GM18519 (cell line): ENCODE results near the gene SQOR.

Experiments
- ATAC-seq: cut with Tn5 transposase; IDR thresholded peaks from one replicate; pipeline ENCODE4 v1.9.1; 2021; ENCODE audit warnings: mild to moderate bottlenecking, moderate library complexity; ENCODE audit not compliant: unreplicated experiment, low FRiP score

The SQOR gene

GRCh38 chr15:45657764-45658545, 23.1 kb downstream of the SQOR start:
- ATAC-seq, result no peak

- no peak for ATAC-seq
These were observed 25.6 kb downstream of the SQOR start for GRCh38 chr15:45660231-45660979.

- no peak for ATAC-seq
These were observed 27.5 kb downstream of the SQOR start for GRCh38 chr15:45662375-45662774.

- ATAC-seq, result no peak
These were observed 29.6 kb downstream of the SQOR start for GRCh38 chr15:45664451-45664850.

GRCh38 chr15:45665261-45665660, 30.4 kb downstream of the SQOR start:
- no peak for ATAC-seq

- no peak for ATAC-seq
These were observed 31.5 kb downstream of the SQOR start for GRCh38 chr15:45666119-45666875.

- no peak for ATAC-seq
These were observed 32.2 kb downstream of the SQOR start for GRCh38 chr15:45667002-45667401.

GRCh38 chr15:45668386-45668785, 33.6 kb downstream of the SQOR start:
- ATAC-seq, result no peak

GRCh38 chr15:45669422-45669821, 34.6 kb downstream of the SQOR start:
- ATAC-seq, result no peak

GRCh38 chr15:45670091-45670490, 35.3 kb downstream of the SQOR start:
- no peak for ATAC-seq

- ATAC-seq, result no peak
These were observed 35.7 kb downstream of the SQOR start for GRCh38 chr15:45670511-45670910.

GRCh38 chr15:45674677-45675076, 39.8 kb downstream of the SQOR start:
- ATAC-seq, result no peak

GRCh38 chr15:45677797-45678196, 43.0 kb downstream of the SQOR start:
- no peak for ATAC-seq

- no peak for ATAC-seq
These were observed 43.8 kb downstream of the SQOR start for GRCh38 chr15:45678459-45679178.

- ATAC-seq, result no peak
These were observed 49.7 kb downstream of the SQOR start for GRCh38 chr15:45684533-45684932.

- no peak for ATAC-seq
These were observed 54.8 kb downstream of the SQOR start for GRCh38 chr15:45689616-45690015.

GRCh38 chr15:45690581-45691260, 55.9 kb downstream of the SQOR start:
- ATAC-seq, result no peak

GRCh38 chr15:45701108-45701507, 66.3 kb downstream of the SQOR start:
- no peak for ATAC-seq

- no peak for ATAC-seq
These were observed 67.2 kb downstream of the SQOR start for GRCh38 chr15:45702041-45702440.
